HG02798 (cell line): ENCODE measurements around the gene BMI1.

ENCODE experiments used
- ATAC-seq: cut with Tn5 transposase; IDR thresholded peaks from one replicate; pipeline ENCODE4 v1.9.1; 2021; ENCODE audit warnings: mild to moderate bottlenecking; ENCODE audit not compliant: unreplicated experiment, poor library complexity

The BMI1 gene

DNA sequence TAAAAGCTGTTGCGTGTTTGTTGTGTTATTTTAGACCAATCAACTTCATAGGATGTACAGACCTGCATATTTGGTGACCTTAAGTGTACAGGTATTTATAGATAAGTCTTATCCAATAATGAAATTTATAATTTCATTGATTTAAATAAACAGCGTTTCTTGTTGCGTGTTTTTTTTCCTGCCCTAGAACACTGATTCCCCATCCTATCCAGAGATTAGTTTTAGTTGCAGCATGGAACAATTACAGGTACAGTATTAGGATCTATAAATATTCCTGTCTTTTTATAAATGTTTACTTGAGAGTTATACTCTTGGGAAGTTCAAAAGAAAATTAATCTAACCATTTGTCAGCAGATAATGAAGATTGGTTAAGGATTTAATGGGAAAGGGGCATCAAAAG, 2.1 kb upstream of the BMI1 start:
- ATAC-seq = no peak

GRCh38 chr10:22319547-22319979, 1.3 kb upstream of the BMI1 start:
- no peak for ATAC-seq

DNA sequence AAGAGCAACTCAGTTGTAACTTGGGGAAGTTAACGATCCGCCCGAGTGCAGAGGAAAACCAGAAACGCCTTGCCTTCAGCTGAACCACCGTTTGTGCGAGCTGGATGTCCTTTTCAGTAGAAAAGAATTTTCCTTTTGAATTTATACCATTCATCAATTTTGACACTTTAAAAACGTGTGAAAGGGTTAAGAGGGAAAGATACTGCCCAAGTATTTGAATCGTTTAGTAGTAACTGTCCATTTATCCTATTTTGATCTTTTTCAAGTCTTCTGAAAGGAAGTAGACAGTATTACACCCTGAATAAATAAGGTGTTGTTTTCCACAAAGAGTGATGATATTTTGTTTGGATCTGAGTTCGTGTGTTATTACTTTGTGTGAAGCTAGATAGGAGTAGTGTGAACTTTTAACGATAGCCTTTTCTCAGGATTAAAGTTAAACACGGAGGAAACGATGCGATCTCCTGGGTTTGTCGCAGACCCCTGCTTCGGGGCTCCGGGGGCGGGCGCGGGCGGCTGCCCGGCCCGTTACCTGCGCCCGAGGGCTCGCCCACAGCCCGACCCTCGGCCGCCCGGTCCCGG, 830 bp upstream of the BMI1 start:
- no peak for ATAC-seq

DNA sequence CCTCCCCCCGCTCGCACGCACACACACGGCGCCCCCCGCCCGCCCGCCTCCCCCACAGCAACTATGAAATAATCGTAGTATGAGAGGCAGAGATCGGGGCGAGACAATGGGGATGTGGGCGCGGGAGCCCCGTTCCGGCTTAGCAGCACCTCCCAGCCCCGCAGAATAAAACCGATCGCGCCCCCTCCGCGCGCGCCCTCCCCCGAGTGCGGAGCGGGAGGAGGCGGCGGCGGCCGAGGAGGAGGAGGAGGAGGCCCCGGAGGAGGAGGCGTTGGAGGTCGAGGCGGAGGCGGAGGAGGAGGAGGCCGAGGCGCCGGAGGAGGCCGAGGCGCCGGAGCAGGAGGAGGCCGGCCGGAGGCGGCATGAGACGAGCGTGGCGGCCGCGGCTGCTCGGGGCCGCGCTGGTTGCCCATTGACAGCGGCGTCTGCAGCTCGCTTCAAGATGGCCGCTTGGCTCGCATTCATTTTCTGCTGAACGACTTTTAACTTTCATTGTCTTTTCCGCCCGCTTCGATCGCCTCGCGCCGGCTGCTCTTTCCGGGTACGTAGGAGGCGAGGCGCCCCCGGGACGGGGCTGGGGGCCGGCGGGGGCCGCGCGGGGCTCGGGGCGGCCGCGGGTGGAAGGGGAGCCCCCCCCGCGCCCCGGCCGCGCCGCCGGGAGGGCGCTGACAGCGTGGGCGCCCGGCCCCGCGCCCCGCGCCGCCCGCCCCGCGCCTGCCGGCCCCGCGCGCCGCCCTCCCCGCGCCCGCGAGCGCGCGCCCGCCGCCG, 441 bp downstream of the BMI1 start:
- peak; percentile 16 for ATAC-seq

GRCh38 chr10:22321924-22322640, 1.2 kb downstream of the BMI1 start:
- no peak for ATAC-seq

DNA sequence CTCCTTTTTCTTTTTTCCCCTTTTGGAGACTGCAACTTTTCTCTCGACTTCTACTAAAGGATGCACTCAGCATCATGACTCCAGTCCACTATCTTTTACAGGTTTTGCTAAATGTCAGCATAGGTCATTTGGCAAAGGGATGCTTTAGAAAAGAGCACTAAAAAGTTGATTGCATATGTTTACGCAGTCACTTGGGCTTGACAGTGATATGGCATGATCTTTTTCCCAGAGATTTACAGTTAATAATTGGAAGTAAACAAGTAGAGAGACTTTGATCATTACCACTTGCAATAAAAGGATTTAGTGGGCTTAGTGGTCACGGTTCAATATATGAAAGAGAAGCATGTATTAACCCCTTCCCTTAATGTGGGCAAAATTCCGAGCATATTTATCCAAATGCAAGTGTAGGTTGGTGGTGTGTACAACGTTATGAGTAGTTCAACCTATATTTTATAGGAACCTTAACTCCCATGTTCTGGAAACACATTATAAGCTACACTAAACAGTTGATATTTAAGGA, 1.8 kb downstream of the BMI1 start:
- ATAC-seq = no peak

GRCh38 chr10:22323538-22324305, 2.8 kb downstream of the BMI1 start:
- ATAC-seq = no peak

DNA sequence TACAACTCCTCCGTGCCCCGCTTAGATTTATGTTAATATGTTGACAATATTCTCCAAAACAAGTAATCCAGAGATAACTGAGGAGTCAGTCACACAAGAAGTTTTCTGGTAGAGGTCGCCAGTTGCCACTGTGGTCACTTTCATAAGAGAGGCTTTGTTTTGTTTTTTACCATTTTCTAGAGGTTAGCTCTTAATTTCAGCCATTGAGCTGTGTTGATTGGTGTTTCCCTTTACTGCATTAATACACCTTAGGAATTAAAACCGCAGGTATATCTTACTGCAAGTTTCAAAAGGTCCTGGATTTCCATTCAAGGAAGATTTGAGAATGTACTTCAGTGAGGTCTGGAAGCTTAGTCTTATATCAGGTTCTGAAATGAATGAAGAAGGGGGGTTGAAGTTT, 3.5 kb downstream of the BMI1 start:
- no peak for ATAC-seq

DNA sequence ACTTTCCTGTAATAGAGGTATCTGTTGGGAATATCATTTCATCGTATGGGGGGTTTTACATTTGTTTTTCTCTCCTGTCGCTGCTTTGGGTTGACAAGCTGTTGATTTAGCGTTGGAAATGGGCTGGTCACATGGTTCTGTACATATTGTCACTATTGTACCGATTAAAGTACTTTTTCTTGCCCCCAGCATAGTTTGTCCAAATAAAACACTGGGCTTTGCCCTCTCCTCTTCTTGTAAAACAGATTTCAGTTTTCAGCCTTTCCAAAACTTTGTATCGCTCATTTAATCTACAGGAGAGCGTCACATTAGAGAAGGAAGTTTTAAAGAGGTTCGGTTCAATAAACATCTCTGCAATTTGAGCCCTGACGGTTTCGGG, 4.0 kb downstream of the BMI1 start:
- ATAC-seq = no peak

DNA sequence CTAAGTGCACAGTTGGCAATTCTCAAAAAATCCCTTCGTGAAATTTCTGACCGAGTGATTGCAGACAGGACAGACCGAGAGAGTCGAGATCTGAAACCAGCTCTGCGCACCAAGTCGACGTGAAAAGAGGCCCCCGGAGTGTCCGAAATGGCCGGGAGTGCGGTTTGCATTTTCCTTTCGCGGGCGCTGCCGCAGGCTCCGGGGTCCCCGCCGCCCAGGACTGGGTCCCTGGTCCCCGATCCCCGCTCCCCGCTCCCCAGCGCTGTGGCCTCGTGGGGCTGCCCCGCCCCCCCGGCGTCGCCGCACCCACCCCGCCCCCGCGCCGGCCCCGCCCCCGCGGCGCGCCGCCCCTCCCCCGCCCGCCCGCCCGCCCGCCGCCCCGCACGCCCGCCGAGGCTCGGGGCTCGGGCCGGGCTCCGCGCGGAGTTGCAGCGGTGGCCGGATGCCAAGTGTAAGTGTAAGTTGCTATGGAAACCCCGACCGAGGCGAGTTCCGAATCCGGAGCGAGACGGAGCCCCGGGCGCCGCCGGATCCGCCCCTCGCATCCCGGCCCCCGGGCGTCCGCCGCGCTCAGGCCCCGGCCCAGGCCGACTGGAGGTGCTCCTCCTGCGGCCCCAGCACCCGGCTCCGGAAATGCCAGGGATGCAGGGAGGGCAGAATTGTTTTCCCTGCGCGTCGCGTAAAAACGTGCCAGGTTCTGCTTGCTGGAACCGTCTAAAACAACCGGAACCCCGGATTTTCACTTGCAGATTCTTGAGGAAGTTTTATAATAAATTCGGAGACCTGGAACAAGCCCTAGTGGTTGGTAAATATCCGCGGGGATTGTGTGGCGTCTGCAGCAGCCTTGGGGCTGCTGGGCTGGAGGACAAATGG, 4.6 kb downstream of the BMI1 start:
- ATAC-seq = peak; percentile 55

DNA sequence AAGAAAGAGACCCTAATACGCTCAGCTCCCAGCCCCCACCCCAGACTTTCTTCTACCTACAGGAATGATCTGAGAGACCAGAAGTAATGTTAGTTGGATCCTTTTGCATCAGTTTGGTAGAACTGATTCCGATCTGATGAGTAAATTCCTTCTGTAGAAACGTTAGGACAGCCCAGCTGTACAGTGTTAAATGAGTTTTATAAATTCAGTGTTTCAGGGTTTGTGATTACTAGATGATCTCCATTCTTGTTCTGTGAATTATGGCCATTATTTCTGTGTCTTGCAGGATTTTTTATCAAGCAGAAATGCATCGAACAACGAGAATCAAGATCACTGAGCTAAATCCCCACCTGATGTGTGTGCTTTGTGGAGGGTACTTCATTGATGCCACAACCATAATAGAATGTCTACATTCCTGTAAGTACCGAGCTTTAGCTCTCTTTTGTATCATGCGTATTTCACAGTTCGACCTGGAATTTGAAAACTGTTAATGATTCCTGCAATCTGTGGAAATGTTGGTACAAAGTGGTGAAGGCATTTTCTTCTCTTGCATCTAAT, 5.3 kb downstream of the BMI1 start:
- no peak for ATAC-seq

- no peak for ATAC-seq
Observed at GRCh38 chr10:22329150-22329549, 8.3 kb downstream of the BMI1 start.

DNA sequence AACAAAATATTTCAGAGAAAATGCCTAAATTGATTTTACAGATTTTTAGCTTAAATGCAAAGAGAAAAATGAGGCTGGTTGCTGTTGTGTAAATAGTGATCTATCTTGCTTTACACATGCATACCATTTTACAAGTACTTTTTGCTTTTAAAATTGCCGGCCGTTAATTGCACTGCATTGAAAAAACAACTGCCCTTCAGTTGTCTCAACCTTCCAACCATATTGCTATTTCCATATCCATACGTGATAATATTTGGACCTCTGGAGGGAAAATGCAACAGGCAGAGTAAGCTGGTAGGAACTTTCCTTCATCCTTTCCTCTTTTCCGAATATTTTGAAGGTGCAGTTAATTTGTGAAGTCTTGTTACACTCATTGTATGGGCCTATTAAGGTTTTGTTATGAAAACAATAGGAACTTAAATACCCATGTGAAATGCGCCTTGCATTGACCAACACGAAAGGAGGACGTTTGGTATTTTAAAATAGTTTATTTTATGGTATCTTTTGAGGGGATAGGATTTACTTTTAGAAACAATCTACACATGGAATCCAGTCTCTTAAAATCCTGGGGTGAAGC, 11.3 kb downstream of the BMI1 start:
- no peak for ATAC-seq

DNA sequence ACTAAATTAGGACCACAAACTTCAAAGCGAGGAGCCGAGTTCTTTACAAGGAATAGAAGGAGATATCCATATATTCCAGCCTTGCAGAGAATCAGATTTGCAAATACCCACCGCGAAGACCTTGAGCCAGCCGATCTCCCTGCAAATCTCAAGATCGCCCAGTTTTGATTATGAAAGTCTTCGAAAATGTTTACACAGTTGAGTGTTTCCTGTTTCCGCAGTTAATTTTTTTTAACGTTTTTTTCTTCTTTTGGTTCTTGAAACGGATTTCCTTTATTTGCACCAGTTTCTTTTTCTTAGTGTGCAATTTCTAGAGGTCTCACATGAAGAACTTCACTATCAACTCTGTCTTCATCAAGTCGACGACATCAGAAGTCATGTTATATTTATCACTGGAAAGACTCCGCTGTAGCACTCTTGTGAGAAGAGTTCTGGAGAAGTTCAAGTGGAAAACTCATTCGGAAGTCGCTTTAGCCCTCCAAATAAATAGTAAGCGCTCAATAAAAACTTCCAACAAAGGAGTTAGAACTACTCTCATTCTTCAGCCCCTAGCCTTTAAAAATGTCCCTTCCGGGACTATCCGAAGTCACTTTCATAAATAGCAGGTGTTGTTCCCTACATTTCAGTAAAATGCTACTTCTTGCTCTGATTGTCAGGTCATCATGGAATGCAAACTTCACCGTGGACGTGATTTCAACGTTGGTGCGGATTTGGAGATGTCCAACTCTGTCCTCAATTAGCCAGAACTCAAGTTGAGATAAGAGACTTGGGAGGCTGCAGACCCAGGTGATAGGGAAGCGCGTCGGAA, 12.5 kb downstream of the BMI1 start:
- no peak for ATAC-seq

- no peak for ATAC-seq
Observed at GRCh38 chr10:22333975-22334282, 13.0 kb downstream of the BMI1 start.

- no peak for ATAC-seq
Observed at GRCh38 chr10:22334414-22335172, 13.7 kb downstream of the BMI1 start.

DNA sequence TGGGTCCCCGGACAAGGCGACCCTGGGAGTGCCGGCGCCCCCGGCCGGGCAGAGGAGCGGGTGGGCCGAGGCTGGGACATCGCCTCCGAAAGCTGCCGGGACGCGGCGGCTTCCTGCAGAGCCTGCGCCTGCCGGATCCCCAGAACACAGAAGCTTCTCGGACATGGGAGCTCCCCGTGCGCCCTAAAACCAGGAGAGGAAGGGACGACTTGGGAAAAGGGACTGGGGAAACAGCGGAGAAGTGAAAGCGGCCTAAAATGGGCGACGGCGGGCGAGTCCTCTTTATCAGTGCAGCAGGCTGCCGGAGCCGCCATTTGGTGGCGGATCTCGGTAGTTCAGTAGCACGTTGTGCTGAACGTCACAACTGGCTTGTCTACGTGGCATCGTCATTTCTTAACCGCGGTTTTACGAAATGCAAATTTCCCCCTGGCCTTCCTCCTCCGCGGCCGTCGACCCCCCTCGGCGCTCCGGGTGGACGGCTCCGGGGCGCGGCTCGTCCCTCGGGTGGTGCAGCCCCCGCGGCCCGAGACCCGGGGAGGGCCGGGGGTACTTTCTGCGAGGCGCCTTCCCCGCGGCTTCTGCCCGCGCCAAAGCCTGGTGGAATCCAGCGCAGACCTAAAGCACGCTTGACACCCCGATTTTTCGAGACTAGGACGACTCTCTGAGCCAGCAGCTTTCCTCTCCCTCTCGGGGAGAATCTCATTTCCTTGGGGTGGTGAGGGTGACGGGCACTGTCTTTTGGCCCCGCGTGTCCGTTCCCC, 14.5 kb downstream of the BMI1 start:
- peak; percentile 57 for ATAC-seq
